Right cardiac atrium (tissue), 5 donors: ENCODE data around the gene MEX3C. TPM values are rescaled to one million over a fixed set of nuclear protein-coding genes. Genes with fewer than 3 reads are reported as not detected.

ENCODE experiments used
- ATAC-seq, 2 donors: fragments of 200-7000 bp; cut with Tn5 transposase; one replicate each; pipeline versions ENCODE4 v1.8.0 to v1.9.1; 2020; ENCODE audit warnings: moderate library complexity in 2 of 2, mild to moderate bottlenecking in 1 of 2
- DNase-seq, 3 donors: peaks; one replicate each; pipeline ENCODE4 v3.0.0-alpha.2; 2020
- H3K27ac ChIP-seq: one replicate; pipeline ENCODE4 v1.5.1; 2013; ENCODE audit warnings: mild to moderate bottlenecking, low read length, control low read depth, moderate library complexity
- H3K27me3 ChIP-seq: one replicate; pipeline ENCODE4 v1.6.1; 2013; ENCODE audit not compliant: control insufficient read depth, insufficient read depth
- H3K4me1 ChIP-seq: one replicate; pipeline ENCODE4 v1.6.1; 2013; ENCODE audit warnings: low read length; ENCODE audit not compliant: control insufficient read depth, insufficient read depth
- H3K4me3 ChIP-seq: one replicate; pipeline ENCODE4 v1.5.1; 2013; ENCODE audit warnings: low read length, control low read depth
- H3K9me3 ChIP-seq: one replicate; pipeline ENCODE4 v1.6.1; 2013; ENCODE audit warnings: low read length; ENCODE audit not compliant: control insufficient read depth
- WGBS: extraction: QIAGEN DNeasy Blood & Tissue Kit; methylation state at CpG from one replicate; pipeline ENCODE4 v1.1.7; 2013; 5-methylcytosine and 5-hydroxymethylcytosine counted together
- intact Hi-C, 4 donors: fragments of 100-400 bp; cut with DNase I; formaldehyde crosslinking; loops; one replicate each; pipeline versions ENCODE4 v1.11.0 to v1.14.0; 2022 to 2023
- polyA plus RNA-seq: library from polyadenylated mRNA; stranded (reverse); fragments of 200-250 nt; gene quantifications from one replicate; pipeline ENCODE4 v1.2.3, GENCODE V29; 2013
- total RNA-seq, 4 donors: library from RNA; stranded (reverse); fragmentation: NEBNext Ultra II Directional; extraction: Animal tissue kit (Norgen Biotek cat#: 25700); gene quantifications; one replicate each; pipeline ENCODE4 v1.2.1, GENCODE V29; 2021
- donor health status: healthy with polysubstance abuse.
- donor health status: DM: no; HTN: yes; CAD: no.
- donor health status: DM: no; HTN: no; CAD: no.
- donor health status: DM: no; HTN: yes; CAD: no; lungs with severe emphysema.
- donor health status: DM: yes; HTN: yes; CAD: no.

Gene MEX3C
- total and polyA plus RNA-seq, 5 donors, result 9.2 to 22.2 (median 19.5) TPM

GRCh38 chr18:51191128-51191717 is 6.3 kb downstream of the MEX3C start:
- 35% methylated on average over 4 of the region's 4 CpGs for WGBS
- H3K4me3 ChIP-seq, result no peak overlapping the region
- H3K4me1 ChIP-seq, result peaks cover 10% of the 10 kb centered on the region
- DNase-seq (no peak), ATAC-seq (no peak)
- no peaks in the 10 kb centered on the region for H3K9me3 ChIP-seq
- no peak overlapping the region for H3K27ac ChIP-seq
- no peaks in the 10 kb centered on the region for H3K27me3 ChIP-seq
- intact Hi-C loops, result no loop called here

GRCh38 chr18:51190000-51190399 is 7.5 kb downstream of the MEX3C start:
- ATAC-seq, result no peak
- H3K27ac ChIP-seq, result no peak overlapping the region
- H3K4me3 ChIP-seq, result no peak overlapping the region
- intact Hi-C loops, result no loop called here
- no peaks in the 10 kb centered on the region for H3K9me3 ChIP-seq
- peaks cover 11% of the 10 kb centered on the region for H3K4me1 ChIP-seq
- no peak for DNase-seq
- H3K27me3 ChIP-seq, result no peaks in the 10 kb centered on the region

GRCh38 chr18:51188024-51188701 is 9.3 kb downstream of the MEX3C start:
- Histone ChIP-seq H3K27me3 (no peaks in the 10 kb centered on the region), H3K4me3 (no peak overlapping the region), H3K27ac (no peak overlapping the region), H3K9me3 (no peaks in the 10 kb centered on the region), H3K4me1 (peaks cover 8% of the 10 kb centered on the region)
- WGBS, result 90% methylated on average over 6 of the region's 6 CpGs
- DNase-seq (no peak), ATAC-seq (no peak)
- intact Hi-C loops, result no loop called here

GRCh38 chr18:51185075-51185474 is 12.4 kb downstream of the MEX3C start:
- no peak overlapping the region for H3K4me3 ChIP-seq
- no peak overlapping the region for H3K27ac ChIP-seq
- intact Hi-C loops, result no loop called here
- peaks cover 7% of the 10 kb centered on the region for H3K4me1 ChIP-seq
- WGBS, result 96% methylated on average over 1 of the region's 1 CpG
- ATAC-seq (no peak), DNase-seq (no peak)
- H3K27me3 ChIP-seq, result no peaks in the 10 kb centered on the region
- no peaks in the 10 kb centered on the region for H3K9me3 ChIP-seq

- WGBS, result 94% methylated on average over 1 of the region's 1 CpG
These were observed 13.4 kb downstream of the MEX3C start for GRCh38 chr18:51184091-51184457.

GRCh38 chr18:51183372-51184090 is 13.9 kb downstream of the MEX3C start:
- Histone ChIP-seq H3K9me3 (no peaks in the 10 kb centered on the region), H3K4me1 (peaks cover 7% of the 10 kb centered on the region), H3K27ac (no peak overlapping the region), H3K4me3 (no peak overlapping the region), H3K27me3 (no peaks in the 10 kb centered on the region)
- ATAC-seq (no peak), DNase-seq (no peak)
- intact Hi-C loops, result no loop called here
- WGBS, result 94% methylated on average over 1 of the region's 1 CpG

More at GRCh38 chr18:51184091-51184457, 13.4 kb downstream of the MEX3C start:
- Histone ChIP-seq H3K27ac (no peak overlapping the region), H3K4me1 (peaks cover 7% of the 10 kb centered on the region), H3K4me3 (no peak overlapping the region), H3K9me3 (no peaks in the 10 kb centered on the region), H3K27me3 (no peaks in the 10 kb centered on the region)
- ATAC-seq (no peak), DNase-seq (no peak)
- intact Hi-C loops, result no loop called here

GRCh38 chr18:51182824-51183223 is 14.7 kb downstream of the MEX3C start:
- Histone ChIP-seq H3K4me1 (peaks cover 4% of the 10 kb centered on the region), H3K27me3 (no peaks in the 10 kb centered on the region), H3K4me3 (no peak overlapping the region), H3K9me3 (no peaks in the 10 kb centered on the region), H3K27ac (no peak overlapping the region)
- ATAC-seq (no peak), DNase-seq (no peak)
- intact Hi-C loops, result no loop called here

GRCh38 chr18:51171625-51172259 is 25.7 kb downstream of the MEX3C start:
- Histone ChIP-seq H3K4me3 (no peak overlapping the region), H3K4me1 (no peaks in the 10 kb centered on the region), H3K27ac (no peak overlapping the region), H3K9me3 (no peaks in the 10 kb centered on the region), H3K27me3 (no peaks in the 10 kb centered on the region)
- intact Hi-C loops, result no loop called here
- ATAC-seq (no peak), DNase-seq (no peak)
- 63% methylated on average over 1 of the region's 1 CpG for whole genome bisulfite sequencing

- intact Hi-C loops, result no loop called here
- DNase-seq (no peak), ATAC-seq (no peak)
- Histone ChIP-seq H3K27me3 (no peaks in the 10 kb centered on the region), H3K4me3 (no peak overlapping the region), H3K9me3 (no peaks in the 10 kb centered on the region), H3K27ac (no peak overlapping the region), H3K4me1 (no peaks in the 10 kb centered on the region)
- 97% methylated on average over 3 of the region's 3 CpGs for WGBS
These were observed 26.3 kb downstream of the MEX3C start for GRCh38 chr18:51171223-51171622.

- intact Hi-C loops, result no loop called here
- no peak for ATAC-seq
- Histone ChIP-seq H3K27ac (no peak overlapping the region), H3K9me3 (no peaks in the 10 kb centered on the region), H3K27me3 (no peaks in the 10 kb centered on the region), H3K4me3 (no peak overlapping the region), H3K4me1 (no peaks in the 10 kb centered on the region)
- no peak for DNase-seq
- 91% methylated on average over 3 of the region's 3 CpGs for WGBS
These were observed 26.8 kb downstream of the MEX3C start for GRCh38 chr18:51170664-51171063.

- Histone ChIP-seq H3K9me3 (no peaks in the 10 kb centered on the region), H3K27ac (no peak overlapping the region), H3K4me1 (no peaks in the 10 kb centered on the region), H3K4me3 (no peak overlapping the region), H3K27me3 (no peaks in the 10 kb centered on the region)
- DNase-seq (no peak), ATAC-seq (no peak)
- intact Hi-C loops, result no loop called here
These were observed 27.8 kb downstream of the MEX3C start for GRCh38 chr18:51169731-51170130.
